ENCODE results near the gene SEMA7A. TPM values are rescaled to one million over a fixed set of nuclear protein-coding genes. Genes with fewer than 3 reads are reported as not detected.

SEMA7A gene
- total and polyA plus RNA-seq, 9 of the 15 experiments (the other 6 are each of a cell fraction or from before 2014, with no cell fraction given) = 0.04 to 8.2 (median 5.4) TPM; not detected in 1

DNA sequence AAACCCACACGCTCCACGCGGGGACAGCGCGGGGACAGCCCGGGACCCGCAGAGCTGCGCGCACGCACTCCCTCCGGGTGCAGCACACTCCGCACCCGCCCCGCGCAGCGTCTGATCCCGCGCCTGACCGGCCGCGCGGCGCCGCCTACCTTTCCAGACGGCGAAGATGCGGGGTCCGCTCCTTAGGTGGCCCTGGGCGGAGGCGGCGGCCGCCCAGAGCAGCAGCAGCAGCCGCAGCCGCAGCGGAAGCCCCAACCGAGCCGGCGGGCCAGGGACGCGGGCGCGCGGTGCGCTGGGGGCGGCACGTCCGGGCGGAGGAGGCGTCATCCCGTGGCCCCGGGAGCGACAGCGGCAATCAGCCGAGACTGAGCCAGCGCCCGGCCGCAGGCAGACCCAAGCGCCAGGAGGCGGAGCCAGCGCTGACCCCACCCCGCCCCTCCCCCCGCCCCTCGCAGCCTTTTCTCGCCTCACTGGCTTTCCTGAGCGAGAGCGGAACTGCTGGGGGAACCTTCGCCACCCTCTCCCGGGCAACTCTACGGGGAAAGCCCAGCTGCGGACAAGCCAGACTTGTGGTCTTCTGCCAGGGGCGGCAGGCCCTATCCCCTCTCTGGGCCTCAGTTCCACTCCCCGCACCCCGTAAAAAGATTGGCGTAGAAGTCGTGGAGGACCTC, at the start of gene SEMA7A (continued):
- TF ChIP-seq, protein P1, sequence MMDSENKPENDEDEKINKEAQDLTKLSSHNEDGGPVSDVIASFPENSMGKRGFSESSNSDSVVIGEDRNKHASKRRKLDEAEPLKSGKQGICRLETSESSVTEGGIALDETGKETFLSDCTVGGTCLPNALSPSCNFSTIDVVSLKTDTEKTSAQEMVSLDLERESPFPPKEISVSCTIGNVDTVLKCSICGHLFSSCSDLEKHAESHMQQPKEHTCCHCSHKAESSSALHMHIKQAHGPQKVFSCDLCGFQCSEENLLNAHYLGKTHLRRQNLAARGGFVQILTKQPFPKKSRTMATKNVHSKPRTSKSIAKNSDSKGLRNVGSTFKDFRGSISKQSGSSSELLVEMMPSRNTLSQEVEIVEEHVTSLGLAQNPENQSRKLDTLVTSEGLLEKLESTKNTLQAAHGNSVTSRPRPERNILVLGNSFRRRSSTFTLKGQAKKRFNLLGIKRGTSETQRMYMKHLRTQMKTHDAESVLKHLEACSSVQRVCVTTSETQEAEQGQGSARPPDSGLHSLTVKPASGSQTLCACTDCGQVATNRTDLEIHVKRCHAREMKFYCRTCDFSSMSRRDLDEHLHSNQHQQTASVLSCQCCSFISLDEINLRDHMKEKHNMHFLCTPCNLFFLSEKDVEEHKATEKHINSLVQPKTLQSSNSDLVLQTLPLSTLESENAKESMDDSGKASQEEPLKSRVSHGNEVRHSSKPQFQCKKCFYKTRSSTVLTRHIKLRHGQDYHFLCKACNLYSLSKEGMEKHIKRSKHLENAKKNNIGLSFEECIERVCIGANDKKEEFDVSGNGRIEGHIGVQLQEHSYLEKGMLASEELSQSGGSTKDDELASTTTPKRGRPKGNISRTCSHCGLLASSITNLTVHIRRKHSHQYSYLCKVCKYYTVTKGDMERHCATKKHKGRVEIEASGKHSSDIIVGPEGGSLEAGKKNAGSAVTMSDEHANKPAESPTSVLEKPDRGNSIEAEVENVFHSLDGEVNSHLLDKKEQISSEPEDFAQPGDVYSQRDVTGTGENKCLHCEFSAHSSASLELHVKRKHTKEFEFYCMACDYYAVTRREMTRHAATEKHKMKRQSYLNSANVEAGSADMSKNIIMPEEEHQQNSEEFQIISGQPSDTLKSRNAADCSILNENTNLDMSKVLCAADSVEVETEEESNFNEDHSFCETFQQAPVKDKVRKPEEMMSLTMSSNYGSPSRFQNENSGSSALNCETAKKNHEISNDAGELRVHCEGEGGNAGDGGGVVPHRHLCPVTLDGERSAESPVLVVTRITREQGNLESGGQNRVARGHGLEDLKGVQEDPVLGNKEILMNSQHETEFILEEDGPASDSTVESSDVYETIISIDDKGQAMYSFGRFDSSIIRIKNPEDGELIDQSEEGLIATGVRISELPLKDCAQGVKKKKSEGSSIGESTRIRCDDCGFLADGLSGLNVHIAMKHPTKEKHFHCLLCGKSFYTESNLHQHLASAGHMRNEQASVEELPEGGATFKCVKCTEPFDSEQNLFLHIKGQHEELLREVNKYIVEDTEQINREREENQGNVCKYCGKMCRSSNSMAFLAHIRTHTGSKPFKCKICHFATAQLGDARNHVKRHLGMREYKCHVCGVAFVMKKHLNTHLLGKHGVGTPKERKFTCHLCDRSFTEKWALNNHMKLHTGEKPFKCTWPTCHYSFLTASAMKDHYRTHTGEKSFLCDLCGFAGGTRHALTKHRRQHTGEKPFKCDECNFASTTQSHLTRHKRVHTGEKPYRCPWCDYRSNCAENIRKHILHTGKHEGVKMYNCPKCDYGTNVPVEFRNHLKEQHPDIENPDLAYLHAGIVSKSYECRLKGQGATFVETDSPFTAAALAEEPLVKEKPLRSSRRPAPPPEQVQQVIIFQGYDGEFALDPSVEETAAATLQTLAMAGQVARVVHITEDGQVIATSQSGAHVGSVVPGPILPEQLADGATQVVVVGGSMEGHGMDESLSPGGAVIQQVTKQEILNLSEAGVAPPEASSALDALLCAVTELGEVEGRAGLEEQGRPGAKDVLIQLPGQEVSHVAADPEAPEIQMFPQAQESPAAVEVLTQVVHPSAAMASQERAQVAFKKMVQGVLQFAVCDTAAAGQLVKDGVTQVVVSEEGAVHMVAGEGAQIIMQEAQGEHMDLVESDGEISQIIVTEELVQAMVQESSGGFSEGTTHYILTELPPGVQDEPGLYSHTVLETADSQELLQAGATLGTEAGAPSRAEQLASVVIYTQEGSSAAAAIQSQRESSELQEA (IDR thresholded peaks at IDR 0.05; ENCODE audit: low read depth) = no peak
- TF ChIP-seq TOE1 (IDR thresholded peaks at IDR 0.05; ENCODE audit: borderline replicate concordance) (no peak), TOE1 (CRISPR knock-in tag; IDR thresholded peaks at IDR 0.05; ENCODE audit: borderline replicate concordance, low read depth) (no peak), PTRF (tag; IDR thresholded peaks at IDR 0.05) (no peak), ZNF766 (CRISPR knock-in tag; conservative IDR thresholded peaks at IDR 0.05) (no peak), CBFA2T3 (IDR thresholded peaks at IDR 0.05) (no peak), ZBTB8A (IDR thresholded peaks at IDR 0.05; ENCODE audit: partially characterized antibody) (no peak), PTTG1 (tag; IDR thresholded peaks at IDR 0.05; ENCODE audit: low read depth) (no peak), MIER1 (IDR thresholded peaks at IDR 0.05; ENCODE audit: low read depth) (no peak), SMARCE1 (IDR thresholded peaks at IDR 0.05) (no peak), GTF2A2 (tag; IDR thresholded peaks at IDR 0.05) (no peak), TCF7L2 (IDR thresholded peaks at IDR 0.05; ENCODE audit: low read depth, low read length) (no peak), ZNF253 (CRISPR knock-in tag; conservative IDR thresholded peaks at IDR 0.05) (no peak), POLR2AphosphoS5 (IDR thresholded peaks at IDR 0.05; ENCODE audit: control insufficient read depth, insufficient read depth, low read depth, low read length) (no peak), POLR3A (IDR thresholded peaks at IDR 0.05; ENCODE audit: borderline replicate concordance, extremely low read depth, insufficient read depth, insufficient read length) (no peak)
- TF ChIP-seq, protein P2, sequence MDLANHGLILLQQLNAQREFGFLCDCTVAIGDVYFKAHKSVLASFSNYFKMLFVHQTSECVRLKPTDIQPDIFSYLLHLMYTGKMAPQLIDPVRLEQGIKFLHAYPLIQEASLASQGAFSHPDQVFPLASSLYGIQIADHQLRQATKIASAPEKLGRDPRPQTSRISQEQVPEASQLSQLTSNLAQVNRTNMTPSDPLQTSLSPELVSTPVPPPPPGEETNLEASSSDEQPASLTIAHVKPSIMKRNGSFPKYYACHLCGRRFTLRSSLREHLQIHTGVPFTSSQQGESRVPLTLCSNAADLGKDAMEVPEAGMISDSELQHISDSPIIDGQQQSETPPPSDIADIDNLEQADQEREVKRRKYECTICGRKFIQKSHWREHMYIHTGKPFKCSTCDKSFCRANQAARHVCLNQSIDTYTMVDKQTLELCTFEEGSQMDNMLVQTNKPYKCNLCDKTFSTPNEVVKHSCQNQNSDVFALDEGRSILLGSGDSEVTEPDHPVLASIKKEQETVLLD (IDR thresholded peaks at IDR 0.05) = no peak
- TF ChIP-seq, protein P3, sequence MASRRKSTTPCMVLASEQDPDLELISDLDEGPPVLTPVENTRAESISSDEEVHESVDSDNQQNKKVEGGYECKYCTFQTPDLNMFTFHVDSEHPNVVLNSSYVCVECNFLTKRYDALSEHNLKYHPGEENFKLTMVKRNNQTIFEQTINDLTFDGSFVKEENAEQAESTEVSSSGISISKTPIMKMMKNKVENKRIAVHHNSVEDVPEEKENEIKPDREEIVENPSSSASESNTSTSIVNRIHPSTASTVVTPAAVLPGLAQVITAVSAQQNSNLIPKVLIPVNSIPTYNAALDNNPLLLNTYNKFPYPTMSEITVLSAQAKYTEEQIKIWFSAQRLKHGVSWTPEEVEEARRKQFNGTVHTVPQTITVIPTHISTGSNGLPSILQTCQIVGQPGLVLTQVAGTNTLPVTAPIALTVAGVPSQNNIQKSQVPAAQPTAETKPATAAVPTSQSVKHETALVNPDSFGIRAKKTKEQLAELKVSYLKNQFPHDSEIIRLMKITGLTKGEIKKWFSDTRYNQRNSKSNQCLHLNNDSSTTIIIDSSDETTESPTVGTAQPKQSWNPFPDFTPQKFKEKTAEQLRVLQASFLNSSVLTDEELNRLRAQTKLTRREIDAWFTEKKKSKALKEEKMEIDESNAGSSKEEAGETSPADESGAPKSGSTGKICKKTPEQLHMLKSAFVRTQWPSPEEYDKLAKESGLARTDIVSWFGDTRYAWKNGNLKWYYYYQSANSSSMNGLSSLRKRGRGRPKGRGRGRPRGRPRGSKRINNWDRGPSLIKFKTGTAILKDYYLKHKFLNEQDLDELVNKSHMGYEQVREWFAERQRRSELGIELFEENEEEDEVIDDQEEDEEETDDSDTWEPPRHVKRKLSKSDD (conservative IDR thresholded peaks at IDR 0.05; ENCODE audit: low read length) = no peak

Measured in K562 (cell line).